GM18520 (cell line): ENCODE measurements around the gene M1AP.
A peak's percentile ranks its signal among the peaks of the same experiment; 100 is the strongest.

Experiments used
- ATAC-seq: cut with Tn5 transposase; IDR thresholded peaks from one replicate; pipeline ENCODE4 v1.9.1; 2021; ENCODE audit not compliant: unreplicated experiment

M1AP gene, protein sequence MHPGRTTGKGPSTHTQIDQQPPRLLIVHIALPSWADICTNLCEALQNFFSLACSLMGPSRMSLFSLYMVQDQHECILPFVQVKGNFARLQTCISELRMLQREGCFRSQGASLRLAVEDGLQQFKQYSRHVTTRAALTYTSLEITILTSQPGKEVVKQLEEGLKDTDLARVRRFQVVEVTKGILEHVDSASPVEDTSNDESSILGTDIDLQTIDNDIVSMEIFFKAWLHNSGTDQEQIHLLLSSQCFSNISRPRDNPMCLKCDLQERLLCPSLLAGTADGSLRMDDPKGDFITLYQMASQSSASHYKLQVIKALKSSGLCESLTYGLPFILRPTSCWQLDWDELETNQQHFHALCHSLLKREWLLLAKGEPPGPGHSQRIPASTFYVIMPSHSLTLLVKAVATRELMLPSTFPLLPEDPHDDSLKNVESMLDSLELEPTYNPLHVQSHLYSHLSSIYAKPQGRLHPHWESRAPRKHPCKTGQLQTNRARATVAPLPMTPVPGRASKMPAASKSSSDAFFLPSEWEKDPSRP

DNA sequence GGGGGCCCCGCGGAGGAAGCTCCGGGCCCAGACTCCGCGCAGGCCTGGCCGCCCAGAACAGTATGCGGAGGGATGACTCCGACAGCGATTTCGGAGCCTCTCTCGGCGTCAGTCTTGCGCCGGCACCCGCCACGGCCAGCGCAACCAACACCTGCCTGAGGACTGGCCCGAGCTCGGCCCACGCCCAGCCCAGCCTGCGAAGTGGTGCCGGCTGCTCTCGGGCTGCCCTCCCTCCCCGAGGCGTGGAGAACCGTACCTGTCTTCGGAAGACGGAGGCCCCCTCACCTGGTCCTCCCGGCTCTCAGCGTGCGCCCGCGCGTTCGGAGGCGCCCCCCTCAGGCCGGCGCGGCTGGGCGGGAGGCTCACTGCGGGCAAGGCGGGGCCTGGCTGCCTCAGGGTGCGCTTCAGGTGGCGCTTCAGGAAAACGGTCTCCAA is at the start of gene M1AP:
M1AP (minus strand) TSS at position 322 of the 435 bp plus-strand sequence. CDS start 8,055 bp downstream, outside the sequence.
- no peak for ATAC-seq

DNA sequence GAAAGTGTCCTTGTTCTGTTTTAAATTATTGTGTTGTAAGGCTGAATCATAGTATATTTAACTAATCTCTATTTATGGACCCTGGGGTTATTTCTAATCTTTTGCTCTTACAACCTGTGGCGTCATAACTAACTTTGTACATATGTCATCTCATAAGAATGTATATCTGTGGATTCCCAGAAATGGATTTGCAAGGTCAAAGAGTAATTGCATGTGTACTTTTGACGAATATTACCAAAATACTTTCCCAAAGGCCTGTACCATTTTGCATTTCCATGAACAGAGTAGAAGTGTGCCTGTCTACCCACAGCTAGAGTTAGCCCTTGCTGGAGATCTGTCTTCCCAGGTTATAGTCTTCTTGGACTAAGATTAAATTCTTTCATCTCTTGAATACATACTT is 48.7 kb upstream of the M1AP start:
- ATAC-seq: no peak

DNA sequence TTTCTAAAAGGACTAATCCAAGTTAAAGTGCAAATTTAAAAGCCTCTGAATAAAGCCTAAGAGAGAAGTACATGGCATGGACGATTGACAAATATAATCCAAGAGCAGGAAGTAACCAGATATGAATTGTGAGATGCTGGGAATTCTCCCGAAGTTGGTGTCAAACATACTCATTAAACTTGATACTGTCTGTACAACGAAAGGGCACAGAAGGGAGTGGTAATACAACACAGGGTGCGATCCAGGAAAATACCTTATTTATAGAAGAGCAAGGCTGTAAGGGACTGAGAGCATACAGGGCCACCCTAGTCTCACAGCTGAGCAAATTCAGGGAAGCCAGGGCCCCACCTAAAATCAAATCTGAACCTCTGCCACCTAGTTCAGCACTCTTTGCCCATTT is 47.5 kb upstream of the M1AP start:
- no peak for ATAC-seq

DNA sequence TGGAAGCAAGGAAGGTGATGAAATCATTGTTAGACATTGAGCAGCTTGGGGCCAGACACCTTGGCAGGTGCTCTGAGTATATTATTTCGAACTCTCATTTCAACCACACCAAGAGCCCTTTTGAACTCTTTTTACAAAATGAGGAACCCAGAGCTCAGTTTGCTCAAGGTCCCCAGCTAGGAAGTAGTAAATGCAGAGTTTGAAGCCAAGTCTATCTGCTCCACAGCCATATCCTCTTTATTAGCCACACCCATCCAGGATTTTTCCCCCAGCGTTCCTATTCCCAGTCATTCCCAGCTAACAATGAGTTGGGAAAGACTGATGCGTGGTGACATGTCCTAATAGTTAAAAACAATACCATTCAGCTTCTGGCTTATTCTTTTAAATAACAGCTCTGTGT is 46.2 kb upstream of the M1AP start:
- ATAC-seq: no peak

DNA sequence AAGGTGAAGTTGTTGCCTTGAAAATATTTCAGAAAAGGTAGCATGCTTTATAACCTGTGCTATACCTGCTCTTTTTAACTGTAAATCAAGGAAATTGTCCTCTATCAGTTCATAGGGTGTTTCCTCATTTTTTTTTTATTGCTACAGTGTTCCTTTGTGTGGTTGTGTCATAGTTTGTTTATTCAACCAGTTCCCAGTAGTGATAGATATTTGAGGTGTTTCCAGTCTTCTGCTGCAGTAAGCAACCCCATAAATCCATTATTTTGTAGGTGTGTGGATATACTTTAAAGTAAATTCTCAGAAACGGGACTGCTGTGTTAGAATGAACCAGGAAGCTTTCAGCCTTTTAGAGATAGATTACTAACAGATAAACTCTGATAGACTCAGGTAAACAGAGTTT is 45.5 kb upstream of the M1AP start:
- ATAC-seq: no peak

DNA sequence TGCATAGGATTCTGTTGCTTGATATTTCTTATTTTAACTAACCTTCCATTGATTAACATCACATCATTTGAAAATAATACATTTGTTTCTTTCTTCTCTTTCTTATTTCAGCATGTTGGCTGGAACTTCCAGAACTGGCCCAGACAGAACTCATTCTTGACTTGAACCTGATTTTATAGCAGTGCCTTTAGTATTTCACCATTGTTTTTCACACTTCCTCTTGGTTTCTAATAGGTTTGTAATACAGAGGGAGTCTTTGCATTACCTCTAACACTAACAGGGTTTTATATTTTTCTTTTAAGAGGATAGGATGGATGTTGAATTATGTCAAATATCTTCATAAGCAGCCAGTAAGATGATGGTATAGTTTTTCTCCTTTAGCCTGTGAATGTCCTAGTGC is 45.1 kb upstream of the M1AP start:
- no peak for ATAC-seq

DNA sequence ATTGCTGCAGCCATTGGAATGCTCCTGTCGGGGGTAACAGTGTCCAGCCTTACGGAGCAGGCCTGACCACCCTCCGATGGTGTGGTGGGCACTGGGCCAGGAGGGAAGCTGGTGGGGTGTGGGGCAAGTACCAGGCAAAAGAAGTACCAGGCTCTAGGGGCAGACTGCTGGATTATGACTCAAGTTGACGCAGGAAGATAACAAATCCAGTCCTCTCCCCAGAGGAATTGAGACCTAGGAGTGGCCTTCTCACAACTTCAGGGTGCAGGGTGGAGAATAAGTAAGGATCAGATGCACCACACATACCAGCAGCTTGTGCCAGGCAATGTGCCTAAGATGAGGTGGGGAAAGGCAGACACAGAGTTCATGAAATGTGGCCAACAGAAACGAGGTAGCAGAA is 43.8 kb upstream of the M1AP start:
- no peak for ATAC-seq

DNA sequence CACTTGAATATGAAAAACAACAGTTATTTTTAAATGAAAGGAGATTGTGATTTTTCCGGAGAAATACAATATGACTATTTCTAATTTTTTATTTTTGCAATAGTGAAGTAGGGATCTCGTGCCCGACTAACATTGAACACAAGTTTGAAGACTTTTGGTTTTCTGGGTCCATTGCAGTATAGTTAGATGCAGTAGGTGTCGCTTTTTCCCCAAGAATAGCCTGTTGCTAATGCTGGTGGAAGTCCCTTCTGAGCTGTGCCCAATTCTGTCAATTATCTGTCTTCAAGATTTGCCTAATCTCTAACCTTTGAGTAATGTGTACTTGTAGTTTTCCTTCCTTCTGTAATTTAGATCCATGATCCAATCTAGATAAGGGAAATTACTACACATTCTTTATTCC is 42.4 kb upstream of the M1AP start:
- ATAC-seq: peak; percentile 77

DNA sequence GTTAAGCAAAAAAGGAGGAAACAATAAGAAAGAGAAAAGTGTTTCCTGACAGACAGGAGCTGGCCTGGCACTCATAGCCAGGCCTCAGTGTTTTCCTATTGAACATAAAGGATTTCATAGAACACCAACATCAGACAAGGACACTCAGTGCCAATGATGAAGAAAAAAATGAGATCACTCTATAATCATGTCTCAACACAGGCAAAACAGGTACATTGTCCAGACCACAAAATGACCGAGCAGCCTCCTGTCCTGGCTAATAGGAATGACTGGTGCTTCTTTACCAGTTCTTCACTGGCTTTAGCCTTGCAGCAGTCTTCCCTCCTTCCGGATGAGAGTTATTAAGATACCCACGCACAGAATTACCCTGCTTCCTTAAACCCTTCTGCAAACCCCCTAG is 41.5 kb upstream of the M1AP start:
- no peak for ATAC-seq

DNA sequence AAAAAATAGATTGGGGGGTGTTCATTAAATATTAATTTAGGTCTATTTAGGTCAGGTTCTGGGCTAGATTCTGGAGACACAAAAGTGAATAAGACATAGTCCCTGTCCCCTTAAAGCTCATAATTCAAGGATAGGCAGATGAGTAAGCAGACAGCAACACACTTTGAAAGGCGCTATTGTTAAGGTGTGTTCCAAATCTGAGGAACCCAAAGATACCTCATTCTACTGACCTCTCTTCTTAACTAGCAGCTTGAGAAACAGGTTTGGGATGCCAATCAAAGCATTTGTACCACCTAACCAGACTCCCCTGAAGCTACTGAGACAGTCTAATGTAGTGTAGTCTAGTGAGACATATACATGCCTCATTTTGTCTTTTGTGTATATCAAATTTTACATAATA is 40.8 kb upstream of the M1AP start:
- ATAC-seq: no peak

DNA sequence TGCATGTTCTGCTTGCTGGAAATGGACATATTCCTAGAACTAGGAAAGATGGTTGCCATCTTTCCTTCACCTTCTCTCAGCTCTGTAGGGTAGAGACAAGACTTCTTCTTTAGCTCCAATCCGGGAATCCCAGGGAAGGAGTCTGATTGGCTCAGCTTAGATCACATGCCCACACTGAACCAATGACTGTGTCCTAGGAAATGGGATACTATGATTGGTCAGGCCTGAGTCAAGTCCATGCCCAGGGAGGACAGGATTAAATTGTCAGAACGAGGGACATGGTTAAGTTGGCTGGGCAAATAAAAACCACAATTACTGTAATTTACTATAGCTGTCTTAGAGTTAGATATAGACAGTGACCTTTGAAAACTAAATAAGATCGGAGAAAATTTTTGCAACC is 37.3 kb upstream of the M1AP start:
- ATAC-seq: no peak

DNA sequence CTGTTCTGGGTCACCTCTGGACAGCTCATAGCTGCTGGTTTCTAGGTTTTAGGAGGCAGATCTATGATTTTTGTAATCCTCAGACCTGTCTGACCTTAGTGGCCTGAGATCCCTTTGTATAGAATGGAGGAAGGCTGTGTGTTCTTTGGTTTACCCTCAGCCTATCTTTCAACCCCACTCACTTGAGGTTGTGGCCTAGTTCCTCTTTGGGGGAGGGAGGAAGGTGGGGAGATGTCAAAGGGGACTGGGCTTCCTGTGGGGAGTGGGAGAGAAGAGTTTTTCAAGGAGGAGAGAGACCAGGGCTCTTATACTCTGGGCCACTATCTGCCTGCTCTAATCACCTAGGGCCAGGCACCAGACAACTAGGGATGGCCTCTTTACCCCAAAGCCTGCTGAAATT is 34.4 kb upstream of the M1AP start:
- ATAC-seq: no peak

DNA sequence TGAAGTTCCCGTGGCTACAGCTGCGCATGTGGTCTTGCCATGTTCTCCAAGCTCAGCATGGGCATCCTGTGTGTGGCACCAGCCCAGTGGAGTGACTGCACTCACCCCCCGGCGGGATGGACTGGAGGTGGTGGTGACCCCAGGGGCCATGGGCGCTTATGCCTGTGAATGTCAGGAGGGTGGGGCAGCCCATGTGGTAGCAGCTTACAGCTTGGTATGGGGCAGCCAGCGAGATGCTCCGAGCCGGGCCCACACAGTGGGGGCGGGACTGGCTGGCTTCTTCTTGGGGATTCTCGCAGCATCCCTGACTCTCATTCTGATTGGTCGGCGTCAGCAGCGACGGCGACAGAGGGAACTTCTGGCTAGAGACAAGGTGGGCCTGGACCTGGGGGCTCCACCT is 31.5 kb upstream of the M1AP start:
- ATAC-seq: no peak

DNA sequence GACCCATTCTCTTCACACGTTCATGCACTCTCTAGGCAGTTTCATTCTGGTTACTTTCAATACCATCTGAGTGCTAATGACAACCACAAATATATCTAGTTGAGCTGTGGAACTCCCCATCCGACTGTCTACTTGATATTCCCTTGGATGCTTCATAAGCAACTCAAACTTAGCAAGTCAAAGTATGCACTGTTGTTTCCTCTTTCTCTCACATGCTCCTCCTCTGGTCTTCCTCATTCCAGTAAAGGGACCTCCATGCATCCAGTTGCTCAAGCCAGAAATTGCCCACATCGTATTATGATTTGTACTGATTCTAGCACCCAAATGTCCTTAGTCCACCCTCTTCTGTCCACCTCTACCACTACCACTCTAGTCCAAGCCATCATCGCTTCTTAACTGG is 28.2 kb upstream of the M1AP start:
- ATAC-seq: no peak

DNA sequence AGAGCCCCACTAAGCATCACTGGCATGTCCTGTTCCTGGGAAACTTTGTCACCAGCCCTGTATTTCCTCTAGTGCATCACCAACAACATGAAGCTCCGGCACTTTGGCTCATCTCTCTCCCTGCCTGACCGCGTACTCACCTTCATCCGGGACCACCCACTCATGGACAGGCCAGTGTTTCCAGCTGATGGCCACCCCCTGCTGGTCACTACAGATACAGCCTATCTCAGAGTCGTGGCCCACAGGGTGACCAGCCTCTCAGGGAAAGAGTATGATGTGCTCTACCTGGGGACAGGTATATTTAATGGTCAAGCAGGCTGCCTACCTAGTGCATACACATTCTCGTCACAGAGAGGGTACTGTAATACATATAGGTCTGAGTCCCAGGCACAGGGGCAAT is 27.0 kb upstream of the M1AP start:
- no peak for ATAC-seq

DNA sequence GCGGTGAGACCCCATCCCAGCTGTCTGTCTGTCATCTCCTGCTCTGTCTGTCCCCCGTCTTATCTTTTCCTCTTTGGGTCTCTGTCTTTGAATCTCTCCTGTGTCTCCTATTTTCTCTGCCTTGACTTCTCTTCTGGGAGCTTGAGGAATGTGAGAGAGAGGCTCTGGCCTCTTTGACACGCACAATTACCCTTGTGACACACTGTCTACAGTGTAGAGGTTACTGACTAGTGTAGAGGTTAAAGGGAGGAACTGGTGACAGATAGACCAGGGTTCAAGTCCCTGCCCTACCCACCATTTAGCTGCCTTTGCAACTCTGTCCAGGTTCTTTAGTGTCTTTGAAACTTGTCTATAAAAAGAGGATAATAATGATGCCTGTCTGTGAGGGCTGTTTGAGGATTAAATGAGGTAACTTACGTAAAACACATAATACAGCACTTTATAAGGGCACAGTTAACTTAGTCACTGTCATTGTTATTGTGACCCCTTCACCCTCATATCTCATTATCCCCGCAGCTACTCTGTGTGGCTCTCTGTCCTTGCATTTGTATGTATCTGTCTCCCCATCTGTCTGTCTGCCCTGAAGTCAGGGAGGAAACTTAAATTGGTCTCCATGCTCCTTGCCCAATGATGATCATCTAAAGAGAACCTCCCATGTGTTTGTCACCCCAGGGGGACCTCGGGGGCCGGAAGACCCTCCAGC is 25.8 kb upstream of the M1AP start:
- ATAC-seq: no peak

DNA sequence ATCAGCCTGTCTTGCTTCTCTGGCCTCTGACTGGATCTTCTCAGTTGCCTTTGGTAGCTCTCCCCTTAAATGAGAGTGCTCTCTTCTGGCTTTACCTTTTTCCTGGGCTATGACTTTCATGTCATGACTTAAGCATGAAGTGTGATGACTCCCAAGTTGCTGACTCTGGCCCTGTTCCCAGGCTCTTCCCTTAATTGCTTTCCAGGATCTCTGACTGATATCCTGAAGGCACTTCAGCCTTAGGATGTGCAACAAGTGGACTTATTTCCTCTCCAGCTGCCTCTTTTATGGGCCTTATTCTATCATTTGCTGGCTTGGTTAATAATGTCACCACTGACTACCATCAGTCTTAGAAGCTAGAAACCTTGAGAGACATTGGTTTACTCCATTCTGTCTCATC is 23.3 kb upstream of the M1AP start:
- ATAC-seq: no peak

DNA sequence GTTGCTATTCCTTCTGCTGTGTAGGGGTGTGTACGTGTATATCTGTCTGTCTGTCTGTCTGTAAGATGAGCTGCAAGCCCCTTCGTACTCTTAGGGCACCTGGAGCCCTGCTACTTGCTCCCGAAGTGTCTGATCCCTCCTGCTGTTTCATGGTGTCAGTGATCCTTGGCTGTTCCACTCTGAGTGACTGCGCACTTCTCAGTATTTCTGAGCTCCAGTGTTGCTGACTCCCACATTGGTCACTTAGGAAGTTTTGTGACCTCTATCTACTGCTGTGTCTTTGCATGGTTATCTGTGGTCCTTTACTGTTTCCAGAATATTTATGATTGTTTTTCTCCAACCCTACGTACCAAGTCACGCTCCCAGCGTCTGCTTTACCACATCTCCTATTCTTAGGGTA is 22.1 kb upstream of the M1AP start:
- ATAC-seq: no peak

DNA sequence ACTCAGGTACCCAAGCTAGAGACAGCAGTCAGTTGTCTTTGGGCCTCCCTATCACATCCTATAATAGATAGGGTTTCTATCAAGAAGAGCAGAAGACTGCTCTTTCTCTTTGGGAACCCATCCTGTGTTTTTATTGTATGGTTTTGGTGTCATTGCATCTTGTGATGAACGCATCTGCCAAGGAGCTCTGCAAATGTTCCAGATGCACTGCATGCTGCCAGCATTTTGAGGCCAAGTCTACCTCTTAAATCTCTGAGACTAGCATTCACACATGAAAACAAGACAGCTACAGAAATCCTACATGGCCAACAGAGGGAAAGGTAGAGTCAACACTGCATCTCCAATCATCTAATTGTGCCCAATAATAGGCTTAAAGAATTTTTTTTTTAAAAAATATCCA is 20.0 kb upstream of the M1AP start:
- no peak for ATAC-seq

DNA sequence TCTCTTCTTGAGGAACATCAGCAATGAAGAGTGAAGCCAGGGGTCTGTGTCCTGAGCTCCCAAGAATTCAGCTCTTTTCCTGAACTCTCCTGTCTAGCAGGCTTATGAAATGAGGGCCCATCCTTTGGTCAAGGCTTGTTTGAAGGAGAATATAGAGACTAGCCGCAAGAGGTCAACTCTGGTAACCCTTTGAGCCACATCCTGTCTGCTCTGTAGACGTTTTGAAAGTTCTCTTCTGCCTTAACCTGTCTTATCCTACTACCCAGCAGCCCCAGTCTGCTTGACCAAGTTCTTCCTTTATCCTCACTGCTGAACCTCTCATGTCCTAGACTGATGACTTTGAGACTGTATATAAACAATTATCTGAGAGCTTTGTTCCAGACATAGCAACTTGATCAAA is 11.3 kb upstream of the M1AP start:
- ATAC-seq: no peak

DNA sequence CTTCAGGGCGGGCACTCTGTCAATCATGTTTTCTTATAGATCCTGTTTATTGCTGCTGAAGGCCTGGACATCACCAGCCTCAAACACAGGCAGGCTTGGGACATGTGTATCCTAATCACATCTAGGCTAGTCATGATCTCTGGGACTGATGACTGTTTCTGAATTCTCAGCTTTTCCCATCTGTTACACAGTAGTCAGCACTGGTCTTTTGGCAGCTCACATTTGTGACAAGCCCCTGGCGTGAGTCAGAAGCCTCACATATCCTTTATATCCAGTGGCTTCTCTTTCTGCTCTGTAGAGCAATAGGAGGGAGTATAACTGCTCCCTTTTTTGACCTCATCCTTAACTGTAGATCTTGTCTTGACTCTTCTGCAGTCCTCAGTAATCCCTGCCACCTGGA is 10.4 kb upstream of the M1AP start:
- no peak for ATAC-seq

DNA sequence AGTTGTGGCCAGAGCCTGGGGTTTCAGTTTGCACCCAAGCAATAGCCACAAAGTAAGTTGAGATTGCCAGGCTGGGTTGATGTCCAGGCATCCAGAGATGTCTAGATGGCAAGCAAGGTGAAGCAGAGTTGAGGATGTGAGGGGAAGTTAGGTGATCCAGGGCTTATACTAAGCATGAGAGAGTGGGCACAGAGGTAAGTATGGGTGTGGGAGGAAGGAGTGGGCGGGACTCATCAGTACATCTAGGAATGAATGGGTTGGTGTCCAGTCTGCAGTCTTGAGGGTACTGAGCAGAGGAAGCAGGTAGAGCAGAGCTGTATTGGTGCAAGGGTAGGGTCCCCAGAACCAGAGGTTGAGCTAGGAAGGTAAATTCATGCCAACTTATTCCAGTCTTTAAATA is 7.4 kb upstream of the M1AP start:
- ATAC-seq: no peak
